IPS-15b (cell line): ENCODE data around the gene RPGRIP1L.

ENCODE experiments used
- H3K27me3 ChIP-seq: one replicate; pipeline ENCODE4 v1.6.1; 2013; ENCODE audit warnings: low read length; ENCODE audit not compliant: control insufficient read depth, insufficient read depth
- H3K36me3 ChIP-seq: one replicate; pipeline ENCODE4 v1.6.1; 2013; ENCODE audit warnings: low read length; ENCODE audit not compliant: control insufficient read depth, insufficient read depth
- H3K4me1 ChIP-seq: one replicate; pipeline ENCODE4 v1.6.1; 2013; ENCODE audit warnings: mild to moderate bottlenecking, low read length; ENCODE audit not compliant: control insufficient read depth, insufficient read depth
- H3K4me3 ChIP-seq: one replicate; pipeline ENCODE4 v1.5.1; 2013; ENCODE audit warnings: low read depth, low read length
- H3K9ac ChIP-seq: one replicate; pipeline ENCODE4 v1.6.1; 2013; ENCODE audit warnings: low read depth, mild to moderate bottlenecking, low read length
- H3K9me3 ChIP-seq: one replicate; pipeline ENCODE4 v1.6.1; 2013; ENCODE audit warnings: mild to moderate bottlenecking, low read length; ENCODE audit not compliant: control insufficient read depth, insufficient read depth

Gene RPGRIP1L

DNA sequence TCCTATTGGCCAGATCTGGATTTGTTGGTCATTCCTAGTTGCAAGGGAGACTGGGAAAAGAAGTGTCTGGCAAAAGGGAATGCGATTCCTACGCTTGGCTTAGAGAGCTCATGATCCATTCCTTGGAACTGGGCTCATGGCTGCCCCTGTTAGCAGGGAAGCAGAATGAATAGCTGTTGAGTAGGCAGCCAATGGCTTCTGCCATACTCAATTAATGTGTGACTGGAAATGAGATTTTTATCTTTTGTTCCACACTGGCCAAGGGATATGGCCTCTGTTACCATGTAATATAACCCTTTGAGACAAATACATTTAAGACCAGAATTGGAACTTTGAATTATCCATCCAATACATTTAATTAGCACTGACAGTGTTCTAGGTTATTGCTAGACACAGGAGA, 31.2 kb upstream of the RPGRIP1L start:
- Histone ChIP-seq H3K4me3 (no peak overlapping the region), H3K36me3 (no peaks in the 10 kb centered on the region), H3K4me1 (no peaks in the 10 kb centered on the region), H3K9ac (no peak overlapping the region), H3K27me3 (no peaks in the 10 kb centered on the region), H3K9me3 (no peaks in the 10 kb centered on the region)

DNA sequence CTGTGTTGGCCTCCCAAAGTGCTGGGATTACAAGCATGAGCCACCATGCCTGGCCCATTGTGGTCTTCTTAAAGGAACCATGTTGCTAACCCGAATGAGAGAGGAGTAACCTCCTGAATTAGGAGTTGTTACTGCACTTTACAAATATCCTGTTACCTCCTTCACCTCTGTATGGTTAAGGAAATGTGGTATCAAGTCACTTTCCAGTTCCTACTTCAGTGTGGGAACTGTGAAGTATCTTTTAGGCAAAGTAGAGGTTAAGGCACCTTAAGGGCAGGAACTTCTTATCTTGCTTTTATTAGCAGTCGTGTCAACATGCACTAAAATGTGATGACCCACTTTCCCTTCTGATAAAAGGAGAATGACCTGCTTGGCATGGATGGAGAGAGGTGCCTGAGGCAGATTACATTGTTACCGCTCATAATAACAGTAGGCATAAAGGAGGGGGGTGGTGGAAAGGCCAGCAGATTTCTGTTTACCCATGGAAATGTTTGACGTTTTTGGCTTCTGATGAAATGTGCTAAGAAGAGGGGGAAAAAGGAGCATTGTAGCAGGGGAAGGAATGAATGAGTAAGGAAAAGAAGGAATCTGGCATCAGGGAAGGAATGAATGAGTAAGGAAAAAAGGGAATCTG, 28.8 kb upstream of the RPGRIP1L start:
- Histone ChIP-seq H3K4me1 (no peaks in the 10 kb centered on the region), H3K9me3 (no peaks in the 10 kb centered on the region), H3K27me3 (no peaks in the 10 kb centered on the region), H3K36me3 (no peaks in the 10 kb centered on the region), H3K4me3 (no peak overlapping the region), H3K9ac (no peak overlapping the region)

DNA sequence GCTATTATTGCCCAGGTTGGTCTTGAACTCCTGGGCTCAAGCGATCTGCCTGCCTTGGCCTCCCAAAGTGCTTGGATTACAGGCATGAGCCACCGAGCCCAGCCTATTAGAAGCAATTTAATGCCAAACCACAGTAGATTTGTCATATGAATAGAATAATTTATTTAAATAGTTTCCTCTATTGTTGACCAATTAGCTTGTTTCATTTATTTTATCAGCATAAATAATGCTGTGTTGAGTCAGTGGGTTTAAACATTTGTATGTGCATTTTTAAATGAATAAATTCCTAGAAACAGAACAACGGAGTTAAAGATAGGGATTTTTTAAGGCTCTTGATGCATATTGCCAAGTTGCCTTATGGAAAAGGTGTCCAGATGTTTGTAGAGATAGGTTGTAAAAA, 27.0 kb upstream of the RPGRIP1L start:
- Histone ChIP-seq H3K27me3 (no peaks in the 10 kb centered on the region), H3K9me3 (no peaks in the 10 kb centered on the region), H3K4me1 (no peaks in the 10 kb centered on the region), H3K4me3 (no peak overlapping the region), H3K36me3 (no peaks in the 10 kb centered on the region), H3K9ac (no peak overlapping the region)

DNA sequence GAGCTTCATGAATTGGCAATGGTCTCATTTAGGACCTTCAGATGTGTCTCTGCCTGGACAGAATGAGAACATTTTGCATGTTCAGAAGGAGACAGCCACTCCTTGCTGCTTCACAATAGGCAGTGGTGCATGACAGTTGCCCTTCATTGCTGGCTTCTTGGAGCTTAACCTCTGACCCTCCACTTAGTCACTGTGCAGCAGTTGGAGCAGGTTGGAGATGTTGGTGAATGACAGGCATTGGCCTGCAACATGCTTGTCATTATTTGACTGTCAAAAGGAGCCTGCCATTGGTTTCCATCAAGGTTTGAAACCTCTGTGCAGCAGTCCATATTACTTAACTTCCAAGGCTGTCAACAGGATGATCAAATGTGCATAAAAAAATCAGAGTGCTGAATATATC, 23.0 kb upstream of the RPGRIP1L start:
- no peaks in the 10 kb centered on the region for H3K27me3 ChIP-seq
- H3K36me3 ChIP-seq: no peaks in the 10 kb centered on the region
- no peaks in the 10 kb centered on the region for H3K4me1 ChIP-seq
- H3K9me3 ChIP-seq: no peaks in the 10 kb centered on the region
- H3K4me3 ChIP-seq: no peak overlapping the region
- H3K9ac ChIP-seq: no peak overlapping the region

DNA sequence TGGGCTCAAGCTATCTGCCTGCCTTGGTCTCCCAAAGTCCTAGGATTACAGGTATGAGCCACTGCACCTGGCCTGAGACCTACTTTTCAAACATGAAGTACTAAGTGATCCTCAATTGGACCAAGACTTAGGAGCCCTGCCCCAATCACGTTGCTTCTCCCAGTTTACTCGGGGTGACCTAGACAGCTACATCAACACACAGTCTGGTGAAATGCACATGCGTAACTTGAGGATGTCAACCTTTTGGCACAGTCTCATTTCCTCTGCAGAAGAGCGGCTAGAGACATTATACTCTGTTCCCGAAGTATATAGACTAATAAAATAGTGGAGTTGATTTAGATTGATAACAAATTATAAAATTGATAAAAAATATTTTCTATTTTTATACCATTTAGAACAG, 17.4 kb upstream of the RPGRIP1L start:
- Histone ChIP-seq H3K27me3 (no peaks in the 10 kb centered on the region), H3K9me3 (no peaks in the 10 kb centered on the region), H3K36me3 (no peaks in the 10 kb centered on the region), H3K4me1 (no peaks in the 10 kb centered on the region), H3K9ac (no peak overlapping the region), H3K4me3 (no peak overlapping the region)

DNA sequence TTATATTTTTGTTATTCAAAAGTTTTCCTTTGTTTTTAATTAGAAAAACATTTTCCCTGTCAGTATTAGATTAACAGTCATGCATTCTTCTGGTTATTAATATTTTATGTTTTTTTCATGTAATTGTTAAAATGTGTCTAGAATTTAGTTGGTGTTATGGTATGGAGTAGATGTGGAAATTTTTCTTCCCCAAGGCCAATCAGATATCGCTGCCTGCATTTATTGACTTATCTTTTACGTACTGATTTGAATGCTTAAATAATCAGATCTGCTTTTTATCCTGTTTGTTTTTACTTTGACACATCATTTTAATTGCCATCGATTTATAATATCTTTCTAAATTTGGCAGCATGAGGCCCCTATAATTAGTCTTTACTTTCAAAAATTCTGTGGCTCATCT, 13.9 kb upstream of the RPGRIP1L start:
- no peaks in the 10 kb centered on the region for H3K36me3 ChIP-seq
- H3K9ac ChIP-seq: no peak overlapping the region
- no peaks in the 10 kb centered on the region for H3K9me3 ChIP-seq
- H3K27me3 ChIP-seq: no peaks in the 10 kb centered on the region
- H3K4me3 ChIP-seq: no peak overlapping the region
- no peaks in the 10 kb centered on the region for H3K4me1 ChIP-seq

DNA sequence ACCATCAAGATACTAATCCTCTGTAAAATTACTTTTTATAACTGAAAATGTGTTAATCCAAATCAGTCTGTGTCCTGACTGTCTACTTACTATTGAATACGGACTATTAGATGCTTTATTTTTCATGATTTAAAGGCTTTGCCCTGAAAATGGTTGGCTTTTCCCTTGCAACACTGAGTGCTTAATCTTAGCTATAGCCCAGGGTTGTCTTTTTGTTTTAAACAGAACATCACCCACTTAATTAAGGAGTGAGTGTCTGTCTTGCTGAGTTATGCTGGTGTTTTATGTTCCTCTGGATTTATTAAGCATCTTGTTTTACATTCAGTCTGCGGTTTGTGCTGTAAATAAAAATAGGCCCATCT, 11.3 kb upstream of the RPGRIP1L start:
- Histone ChIP-seq H3K36me3 (no peaks in the 10 kb centered on the region), H3K4me1 (no peaks in the 10 kb centered on the region), H3K27me3 (no peaks in the 10 kb centered on the region), H3K4me3 (no peak overlapping the region), H3K9me3 (no peaks in the 10 kb centered on the region), H3K9ac (no peak overlapping the region)

DNA sequence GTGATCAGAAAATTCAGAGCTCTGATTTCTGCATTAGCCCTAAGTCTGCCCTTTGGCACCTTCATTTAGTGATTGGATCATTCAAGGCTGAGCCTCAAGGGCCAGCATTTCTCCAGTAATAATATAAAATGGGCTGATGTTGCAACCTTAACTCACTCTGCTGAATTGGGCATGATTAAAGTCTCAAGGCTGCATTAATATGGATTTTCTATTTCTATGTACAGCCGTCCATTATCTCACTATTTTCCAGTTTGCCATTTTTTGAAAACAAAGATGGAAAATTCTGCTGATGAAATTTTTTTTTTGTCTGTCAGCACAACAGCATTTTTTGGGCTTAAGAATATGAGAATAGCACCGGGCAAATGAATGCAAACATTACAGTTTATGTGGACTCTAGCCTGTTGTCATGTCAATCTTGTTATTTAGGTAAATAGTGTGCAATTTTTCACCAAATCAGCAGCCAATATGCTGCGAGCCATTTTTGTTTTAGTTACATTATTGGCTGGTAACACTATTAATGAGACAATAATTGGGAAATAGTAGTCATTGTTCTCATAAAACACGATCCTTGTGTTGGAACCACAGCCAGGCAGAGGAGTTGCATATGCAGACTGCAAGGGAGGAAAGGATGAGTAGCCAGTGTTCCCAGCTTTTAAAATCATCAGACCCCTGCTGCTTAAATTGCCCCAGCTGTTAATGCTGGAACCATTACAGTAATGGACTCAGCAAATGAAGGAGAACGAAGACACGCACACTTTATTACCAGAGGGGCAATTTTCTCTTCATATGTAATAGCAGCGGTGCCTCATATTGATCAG, 10.8 kb upstream of the RPGRIP1L start:
- H3K27me3 ChIP-seq: no peaks in the 10 kb centered on the region
- no peak overlapping the region for H3K4me3 ChIP-seq
- no peak overlapping the region for H3K9ac ChIP-seq
- no peaks in the 10 kb centered on the region for H3K4me1 ChIP-seq
- no peaks in the 10 kb centered on the region for H3K9me3 ChIP-seq
- no peaks in the 10 kb centered on the region for H3K36me3 ChIP-seq

DNA sequence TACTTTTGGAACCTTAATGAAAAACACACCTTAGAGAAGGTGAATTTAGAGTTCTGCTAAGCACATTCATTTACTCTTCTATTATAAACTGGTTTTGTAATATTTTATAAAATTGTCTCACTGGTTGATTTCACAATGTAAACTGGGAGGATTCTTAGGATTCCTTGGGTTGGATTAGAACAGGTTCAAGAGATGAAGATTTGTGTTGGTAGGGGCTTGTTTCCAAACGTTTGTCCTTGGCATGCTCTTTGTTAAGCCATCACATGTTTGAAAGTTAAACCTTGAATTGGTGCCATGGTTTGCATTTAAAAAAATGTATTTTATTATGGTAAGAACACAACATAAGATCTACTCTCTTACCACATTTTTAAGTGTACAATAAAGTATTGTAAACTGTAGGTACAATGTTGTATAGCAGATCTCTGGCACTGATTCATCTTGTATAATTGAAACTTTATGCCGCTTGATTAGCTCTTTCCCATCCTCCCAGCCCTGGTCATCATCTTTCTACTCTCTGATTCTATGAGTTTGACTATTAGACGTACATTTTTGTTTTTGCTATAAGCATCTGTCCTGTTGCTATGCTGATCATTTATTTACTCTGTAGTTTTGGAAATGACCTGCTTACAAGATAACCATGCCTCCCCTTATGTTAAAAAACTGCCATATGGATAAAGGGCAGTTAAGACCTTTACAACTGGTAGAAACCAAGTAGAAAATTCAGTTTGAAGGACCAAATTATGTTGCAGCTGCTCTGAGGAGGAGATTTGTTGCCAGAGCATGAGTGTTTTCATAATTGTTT, 9.9 kb upstream of the RPGRIP1L start:
- no peaks in the 10 kb centered on the region for H3K36me3 ChIP-seq
- no peaks in the 10 kb centered on the region for H3K4me1 ChIP-seq
- H3K9ac ChIP-seq: no peak overlapping the region
- no peak overlapping the region for H3K4me3 ChIP-seq
- H3K9me3 ChIP-seq: no peaks in the 10 kb centered on the region
- H3K27me3 ChIP-seq: no peaks in the 10 kb centered on the region

DNA sequence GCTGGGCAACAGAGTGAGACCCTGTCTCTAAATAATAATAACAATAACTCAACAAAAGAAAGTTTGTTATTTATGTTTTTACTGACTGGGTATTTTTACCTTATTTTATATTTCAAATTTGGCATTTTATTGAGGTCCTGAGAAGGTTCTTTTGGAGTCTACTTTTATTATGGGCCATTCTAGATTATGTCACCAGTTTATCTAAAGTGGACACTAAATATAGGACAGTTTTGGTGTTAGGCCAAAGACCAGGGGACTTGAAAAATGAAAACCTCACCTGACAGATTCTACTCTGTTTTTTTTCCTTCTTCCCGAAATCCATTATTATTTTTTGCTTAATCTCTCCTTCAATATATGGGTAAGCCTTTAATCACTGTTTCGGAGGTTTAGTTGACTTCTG, 8.4 kb upstream of the RPGRIP1L start:
- Histone ChIP-seq H3K36me3 (no peaks in the 10 kb centered on the region), H3K4me1 (no peaks in the 10 kb centered on the region), H3K4me3 (no peak overlapping the region), H3K27me3 (no peaks in the 10 kb centered on the region), H3K9me3 (no peaks in the 10 kb centered on the region), H3K9ac (no peak overlapping the region)

DNA sequence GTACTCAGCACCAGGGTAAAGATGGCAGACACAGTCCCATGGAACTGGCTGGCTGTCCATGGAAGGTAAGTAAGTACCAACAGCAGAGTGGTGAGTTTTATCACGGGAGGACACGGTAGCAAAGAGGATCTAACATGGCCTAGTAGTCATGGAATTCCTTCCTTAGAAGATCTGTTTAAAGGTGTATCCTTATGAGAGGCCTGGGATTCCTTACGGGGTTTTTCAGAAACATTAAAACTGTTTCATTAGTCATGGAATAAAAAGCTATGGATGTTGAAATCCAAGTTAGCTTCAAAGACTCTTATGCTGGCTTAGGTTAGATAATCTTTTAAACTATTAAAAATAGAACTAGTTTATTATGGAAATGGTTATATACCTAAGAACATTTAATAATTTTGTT, 7.7 kb upstream of the RPGRIP1L start:
- no peaks in the 10 kb centered on the region for H3K4me1 ChIP-seq
- H3K4me3 ChIP-seq: no peak overlapping the region
- H3K9ac ChIP-seq: no peak overlapping the region
- H3K9me3 ChIP-seq: no peaks in the 10 kb centered on the region
- no peaks in the 10 kb centered on the region for H3K36me3 ChIP-seq
- no peaks in the 10 kb centered on the region for H3K27me3 ChIP-seq

DNA sequence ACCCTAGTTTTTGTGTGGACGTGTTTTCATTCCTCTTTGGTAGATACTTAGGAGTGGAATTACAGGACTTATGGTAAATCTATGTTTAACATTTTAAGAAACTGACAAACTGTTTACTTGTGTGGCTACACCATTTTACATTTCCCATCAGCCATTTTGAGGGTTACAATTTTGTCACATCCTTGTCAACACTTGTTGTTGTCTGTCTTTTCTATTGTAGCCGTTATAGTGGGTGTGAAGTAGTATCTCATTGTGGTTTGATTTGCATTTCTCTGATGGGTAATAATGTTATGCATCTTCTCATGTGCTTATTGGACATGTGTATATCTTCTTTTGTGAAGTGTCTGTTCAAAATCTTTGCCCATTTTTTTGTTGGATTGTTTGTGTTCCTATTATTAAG, 4.8 kb upstream of the RPGRIP1L start:
- no peaks in the 10 kb centered on the region for H3K36me3 ChIP-seq
- H3K4me3 ChIP-seq: no peak overlapping the region
- H3K4me1 ChIP-seq: no peaks in the 10 kb centered on the region
- no peak overlapping the region for H3K9ac ChIP-seq
- no peaks in the 10 kb centered on the region for H3K27me3 ChIP-seq
- H3K9me3 ChIP-seq: no peaks in the 10 kb centered on the region
